ENCODE data around the gene IER2.

DNA sequence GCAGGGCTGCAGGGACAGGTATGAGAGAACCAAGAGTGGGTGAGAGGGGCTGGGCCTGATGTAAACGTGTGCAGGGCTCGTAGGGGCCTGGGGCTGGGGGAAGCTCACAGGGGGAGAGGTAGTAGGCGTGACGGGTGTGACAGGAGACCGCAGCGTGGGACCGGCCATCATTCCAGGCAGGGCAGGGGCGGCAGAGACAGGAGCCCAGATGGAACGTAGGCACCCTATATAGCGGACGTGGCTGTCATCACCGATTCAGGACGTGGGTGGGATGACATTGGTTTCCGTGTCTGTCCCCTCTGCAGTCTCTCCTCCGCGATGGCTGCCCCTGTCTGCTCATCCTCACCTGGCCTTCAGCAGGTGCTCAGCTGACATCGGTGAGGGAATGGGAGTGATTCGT lies 48.4 kb downstream of the IER2 start:
- TF ChIP-seq, protein P1, sequence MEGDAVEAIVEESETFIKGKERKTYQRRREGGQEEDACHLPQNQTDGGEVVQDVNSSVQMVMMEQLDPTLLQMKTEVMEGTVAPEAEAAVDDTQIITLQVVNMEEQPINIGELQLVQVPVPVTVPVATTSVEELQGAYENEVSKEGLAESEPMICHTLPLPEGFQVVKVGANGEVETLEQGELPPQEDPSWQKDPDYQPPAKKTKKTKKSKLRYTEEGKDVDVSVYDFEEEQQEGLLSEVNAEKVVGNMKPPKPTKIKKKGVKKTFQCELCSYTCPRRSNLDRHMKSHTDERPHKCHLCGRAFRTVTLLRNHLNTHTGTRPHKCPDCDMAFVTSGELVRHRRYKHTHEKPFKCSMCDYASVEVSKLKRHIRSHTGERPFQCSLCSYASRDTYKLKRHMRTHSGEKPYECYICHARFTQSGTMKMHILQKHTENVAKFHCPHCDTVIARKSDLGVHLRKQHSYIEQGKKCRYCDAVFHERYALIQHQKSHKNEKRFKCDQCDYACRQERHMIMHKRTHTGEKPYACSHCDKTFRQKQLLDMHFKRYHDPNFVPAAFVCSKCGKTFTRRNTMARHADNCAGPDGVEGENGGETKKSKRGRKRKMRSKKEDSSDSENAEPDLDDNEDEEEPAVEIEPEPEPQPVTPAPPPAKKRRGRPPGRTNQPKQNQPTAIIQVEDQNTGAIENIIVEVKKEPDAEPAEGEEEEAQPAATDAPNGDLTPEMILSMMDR (IDR thresholded peaks at IDR 0.05 in 8 of 11, conservative IDR thresholded peaks at IDR 0.05 in 3 of 11): no peak
- TF ChIP-seq POLR2AphosphoS5 (IDR thresholded peaks at IDR 0.05): no peak

Data from spleen (tissue), 7 donors.